Urothelium cell line (cell line): Measurements from ENCODE around the gene LPP.

Experiments
- DNase-seq: peaks from one replicate; pipeline ENCODE4 v3.0.0; 2011; ENCODE audit warnings: low spot score, mixed read lengths
- FAIRE-seq: peaks from 2 replicates; lab custom pipeline; 2011; peaks lifted over from hg19 to GRCh38; lab: Jason Lieb, UNC

The LPP gene

GRCh38 chr3:188908002-188908850 is 754.3 kb downstream of the LPP start:
- DNase-seq = no peak
- no peak for FAIRE-seq

GRCh38 chr3:188911026-188911850 is 757.3 kb downstream of the LPP start:
- no peak for DNase-seq
- no peak for FAIRE-seq

GRCh38 chr3:188913084-188913483 is 759.1 kb downstream of the LPP start:
- FAIRE-seq (no peak), DNase-seq (no peak)

GRCh38 chr3:188914552-188914951 is 760.6 kb downstream of the LPP start:
- FAIRE-seq (no peak), DNase-seq (no peak)

GRCh38 chr3:188915127-188915526 is 761.2 kb downstream of the LPP start:
- FAIRE-seq = no peak
- DNase-seq = no peak

- no peak for DNase-seq
- no peak for FAIRE-seq
Measured at GRCh38 chr3:188916934-188917401, 763.0 kb downstream of the LPP start.

- FAIRE-seq (no peak), DNase-seq (no peak)
Measured at GRCh38 chr3:188918093-188918492, 764.1 kb downstream of the LPP start.

GRCh38 chr3:188923671-188924070 is 769.7 kb downstream of the LPP start:
- FAIRE-seq = no peak

GRCh38 chr3:188925376-188925775 is 771.4 kb downstream of the LPP start:
- no peak for DNase-seq
- FAIRE-seq = no peak

More at GRCh38 chr3:188923671-188924070, 769.7 kb downstream of the LPP start:
- no peak for DNase-seq

GRCh38 chr3:188926111-188926510 is 772.2 kb downstream of the LPP start:
- FAIRE-seq (no peak), DNase-seq (no peak)

GRCh38 chr3:188926741-188927511 is 773.0 kb downstream of the LPP start:
- DNase-seq = no peak
- FAIRE-seq = no peak

GRCh38 chr3:188927971-188928370 is 774.0 kb downstream of the LPP start:
- no peak for FAIRE-seq

GRCh38 chr3:188929137-188929536 is 775.2 kb downstream of the LPP start:
- no peak for DNase-seq
- FAIRE-seq = peak; percentile 20

More at GRCh38 chr3:188927971-188928370, 774.0 kb downstream of the LPP start:
- no peak for DNase-seq

- FAIRE-seq (no peak), DNase-seq (no peak)
Measured at GRCh38 chr3:188931036-188931435, 777.1 kb downstream of the LPP start.

- FAIRE-seq (no peak), DNase-seq (no peak)
Measured at GRCh38 chr3:188931531-188931930, 777.6 kb downstream of the LPP start.

GRCh38 chr3:188934989-188935388 is 781.0 kb downstream of the LPP start:
- FAIRE-seq = no peak
- no peak for DNase-seq

GRCh38 chr3:188936597-188937107 is 782.7 kb downstream of the LPP start:
- FAIRE-seq (no peak), DNase-seq (no peak)

GRCh38 chr3:188937389-188937788 is 783.4 kb downstream of the LPP start:
- DNase-seq (peak; percentile 21), FAIRE-seq (no peak)

- FAIRE-seq = no peak
- no peak for DNase-seq
Measured at GRCh38 chr3:188938999-188939398, 785.0 kb downstream of the LPP start.

- no peak for DNase-seq
- FAIRE-seq = no peak
Measured at GRCh38 chr3:188939814-188940572, 786.0 kb downstream of the LPP start.
